SU-DHL-6 (cell line): ENCODE results near the gene SLC16A3.

ENCODE experiments used
- CTCF ChIP-seq: fragments of 200-600 bp; sonication (generic); IDR thresholded peaks from one replicate; pipeline ENCODE4 v1.5.1; 2017; ENCODE audit warnings: antibody characterized with exemption, mild to moderate bottlenecking, low read length, moderate library complexity; ENCODE audit not compliant: insufficient read depth, poor library complexity, severe bottlenecking
- EZH2phosphoT487 ChIP-seq: fragments of 200-600 bp; sonication (generic), shearing (Covaris generic); conservative IDR thresholded peaks from 2 replicates; pipeline ENCODE4 v1.6.1; 2018; ENCODE audit warnings: mild to moderate bottlenecking, antibody characterized with exemption, low read length, moderate library complexity, mixed read lengths

DNA sequence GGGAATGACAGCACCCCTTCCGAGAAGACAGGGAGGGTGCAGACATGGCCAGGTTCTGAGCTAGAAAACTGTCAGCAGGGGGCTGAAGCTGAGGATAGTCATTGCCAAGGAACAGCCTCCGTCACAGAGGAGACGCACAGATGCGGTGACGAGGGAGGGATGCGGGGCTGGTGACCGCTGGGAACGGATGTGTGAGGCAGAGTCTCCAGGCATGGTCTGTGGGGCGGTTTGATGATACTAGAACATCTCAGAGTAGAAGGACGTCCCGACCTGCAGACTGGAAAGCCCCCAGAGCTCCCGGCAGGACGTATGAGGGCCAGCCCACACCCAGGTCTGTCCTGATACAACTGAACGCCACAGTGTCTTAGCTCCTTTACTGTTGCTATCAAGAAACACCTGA, 46.5 kb downstream of the SLC16A3 start:
- no peak for TF ChIP-seq EZH2phosphoT487
- no peak for TF ChIP-seq CTCF
